Thoracic aorta (tissue), 2 donors: ENCODE data around the gene PPP3R1. TPM values are rescaled to one million over a fixed set of nuclear protein-coding genes. Genes with fewer than 3 reads are reported as not detected.

Experiments used
- ATAC-seq: fragments of 150-250 bp; one replicate; pipeline ENCODE4 v1.8.0; 2017; ENCODE audit warnings: low read depth; ENCODE audit not compliant: insufficient number of reproducible peaks, low FRiP score
- DNase-seq: peaks from one replicate; pipeline ENCODE4 v3.0.0-alpha.2; 2020; ENCODE audit warnings: low spot score
- H3K27ac ChIP-seq, 2 donors: fragments of 200-600 bp; sonication (generic); 1 replicate in 1 of 2; 2 replicates in 1 of 2; pipeline ENCODE4 v1.5.1; 2016; ENCODE audit warnings: mild to moderate bottlenecking in 2 of 2, moderate library complexity in 2 of 2
- H3K27me3 ChIP-seq: fragments of 200-600 bp; sonication (generic); replicated peaks from 2 replicates; pipeline ENCODE4 v1.6.0; 2016; ENCODE audit warnings: mild to moderate bottlenecking; ENCODE audit not compliant: insufficient read depth
- H3K36me3 ChIP-seq: fragments of 200-600 bp; sonication (generic); one replicate; pipeline ENCODE4 v1.5.1; 2016
- H3K4me1 ChIP-seq, 2 donors: fragments of 200-600 bp; sonication (generic); 1 replicate in 1 of 2; 2 replicates in 1 of 2; pipeline versions ENCODE4 v1.5.1 to v1.6.0; 2016; ENCODE audit warnings: low read depth in 2 of 2, mild to moderate bottlenecking in 1 of 2; ENCODE audit not compliant: control insufficient read depth in 1 of 2
- H3K4me3 ChIP-seq: fragments of 200-600 bp; sonication (generic); 2 replicates; pipeline ENCODE4 v1.5.1; 2016; ENCODE audit warnings: mild to moderate bottlenecking
- H3K9me3 ChIP-seq: fragments of 200-600 bp; sonication (generic); 2 replicates; pipeline ENCODE4 v1.5.1; 2016
- total RNA-seq, 2 donors: library from RNA; depleted of rRNA; stranded (reverse); fragments of >200 nt; gene quantifications; one replicate each; pipeline versions ENCODE4 v1.1.0 to v1.2.3, GENCODE V29; 2016
- TF ChIP-seq, protein P1 (sequence below): fragments of 200-600 bp; sonication (generic); IDR thresholded peaks from one replicate; pipeline ENCODE4 v1.5.1; 2019; ENCODE audit warnings: antibody characterized with exemption

The PPP3R1 gene
- total RNA-seq, 2 donors from 2014 or later: 27.1 to 39.3 TPM

DNA sequence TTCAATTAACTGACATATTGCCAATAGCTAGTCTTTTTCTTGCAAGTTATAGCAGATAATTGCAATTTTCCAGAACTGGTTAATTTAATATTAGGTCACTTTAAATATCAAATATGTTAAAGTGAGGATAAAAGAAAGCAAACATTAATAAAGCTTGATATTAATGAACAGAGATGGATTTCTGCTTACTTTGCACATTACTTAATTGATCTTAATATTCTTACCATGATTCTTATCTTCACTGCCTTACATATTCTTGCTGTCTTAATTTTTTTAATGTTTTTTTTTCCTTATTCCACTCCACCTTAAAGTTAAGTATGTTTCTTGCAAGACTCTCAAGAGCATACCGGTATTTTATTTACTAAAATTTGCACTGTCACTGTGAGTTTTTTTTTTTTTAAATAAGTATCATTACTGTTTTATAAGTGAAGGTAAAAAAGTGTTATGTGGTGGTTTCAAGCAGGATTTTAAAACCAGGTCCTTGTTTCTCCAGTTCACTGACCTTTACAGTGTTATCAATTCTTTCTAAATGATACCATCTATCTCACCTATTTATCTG, 33.9 kb downstream of the PPP3R1 start:
- Histone ChIP-seq H3K9me3 (no peaks in the 10 kb centered on the region), H3K4me3 (no peak overlapping the region), H3K4me1 (peaks cover 25 to 36% of the 10 kb centered on the region in 2 donors), H3K36me3 (no peaks in the 10 kb centered on the region), H3K27me3 (no peaks in the 10 kb centered on the region), H3K27ac (no peak overlapping the region)
- no peak for ATAC-seq
- no peak for DNase-seq
- TF ChIP-seq, protein P1, sequence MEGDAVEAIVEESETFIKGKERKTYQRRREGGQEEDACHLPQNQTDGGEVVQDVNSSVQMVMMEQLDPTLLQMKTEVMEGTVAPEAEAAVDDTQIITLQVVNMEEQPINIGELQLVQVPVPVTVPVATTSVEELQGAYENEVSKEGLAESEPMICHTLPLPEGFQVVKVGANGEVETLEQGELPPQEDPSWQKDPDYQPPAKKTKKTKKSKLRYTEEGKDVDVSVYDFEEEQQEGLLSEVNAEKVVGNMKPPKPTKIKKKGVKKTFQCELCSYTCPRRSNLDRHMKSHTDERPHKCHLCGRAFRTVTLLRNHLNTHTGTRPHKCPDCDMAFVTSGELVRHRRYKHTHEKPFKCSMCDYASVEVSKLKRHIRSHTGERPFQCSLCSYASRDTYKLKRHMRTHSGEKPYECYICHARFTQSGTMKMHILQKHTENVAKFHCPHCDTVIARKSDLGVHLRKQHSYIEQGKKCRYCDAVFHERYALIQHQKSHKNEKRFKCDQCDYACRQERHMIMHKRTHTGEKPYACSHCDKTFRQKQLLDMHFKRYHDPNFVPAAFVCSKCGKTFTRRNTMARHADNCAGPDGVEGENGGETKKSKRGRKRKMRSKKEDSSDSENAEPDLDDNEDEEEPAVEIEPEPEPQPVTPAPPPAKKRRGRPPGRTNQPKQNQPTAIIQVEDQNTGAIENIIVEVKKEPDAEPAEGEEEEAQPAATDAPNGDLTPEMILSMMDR: no peak

DNA sequence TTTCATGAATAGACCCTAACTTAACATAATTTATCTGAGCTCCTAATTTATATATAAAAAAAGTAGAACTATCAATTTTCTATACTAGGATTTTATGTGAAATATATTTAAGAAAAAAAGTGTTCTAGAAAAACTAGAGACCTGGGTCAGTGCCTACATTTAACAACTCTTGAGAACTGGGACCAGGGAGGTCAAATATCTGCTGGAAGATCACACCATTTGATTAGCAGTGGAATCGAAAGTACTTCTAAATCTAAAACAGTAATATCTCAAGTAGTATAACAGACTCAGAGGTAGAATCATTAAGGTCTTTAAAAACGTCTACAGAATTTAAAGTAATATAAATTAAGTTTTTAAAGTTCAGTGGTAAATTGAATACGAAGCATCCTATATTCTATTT, 34.6 kb downstream of the PPP3R1 start:
- H3K27ac ChIP-seq: no peak overlapping the region
- no peaks in the 10 kb centered on the region for H3K27me3 ChIP-seq
- TF ChIP-seq, protein P1: no peak
- DNase-seq: no peak
- peaks cover 25 to 29% of the 10 kb centered on the region in 2 donors for H3K4me1 ChIP-seq
- H3K36me3 ChIP-seq: no peaks in the 10 kb centered on the region
- H3K9me3 ChIP-seq: no peaks in the 10 kb centered on the region
- ATAC-seq: no peak
- no peak overlapping the region for H3K4me3 ChIP-seq

GRCh38 chr2:68216454-68217310, 35.6 kb downstream of the PPP3R1 start:
- DNase-seq (no peak), ATAC-seq (no peak)

DNA sequence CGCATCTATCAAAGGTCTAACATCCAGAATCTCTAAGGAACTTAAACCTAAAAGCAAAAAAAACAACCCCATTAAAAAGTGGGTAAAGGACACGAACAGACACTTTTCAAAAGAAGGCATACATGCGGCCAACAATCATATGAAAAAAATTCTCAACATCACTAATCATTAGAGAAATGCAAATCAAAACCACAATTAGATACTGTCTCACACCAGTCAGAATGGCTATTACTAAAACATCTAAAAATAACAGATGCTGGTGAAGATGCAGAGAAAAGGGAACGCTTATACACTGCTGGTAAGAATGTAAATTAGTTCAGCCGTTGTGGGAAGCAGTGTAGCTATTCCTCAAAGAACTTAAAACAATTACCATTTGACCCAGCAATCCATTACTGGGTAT, 38.0 kb downstream of the PPP3R1 start:
- Histone ChIP-seq H3K4me3 (no peak overlapping the region), H3K27ac (no peak overlapping the region), H3K9me3 (no peaks in the 10 kb centered on the region), H3K4me1 (peaks cover 16 to 20% of the 10 kb centered on the region in 2 donors), H3K27me3 (no peaks in the 10 kb centered on the region), H3K36me3 (no peaks in the 10 kb centered on the region)
- TF ChIP-seq, protein P1: no peak
- ATAC-seq: no peak
- no peak for DNase-seq

More at GRCh38 chr2:68216454-68217310, 35.6 kb downstream of the PPP3R1 start:
- Histone ChIP-seq H3K36me3 (no peaks in the 10 kb centered on the region), H3K4me1 (peaks cover 22 to 23% of the 10 kb centered on the region in 2 donors), H3K27ac (no peak overlapping the region), H3K27me3 (no peaks in the 10 kb centered on the region), H3K4me3 (no peak overlapping the region), H3K9me3 (no peaks in the 10 kb centered on the region)
- TF ChIP-seq, protein P1: no peak

- no peaks in the 10 kb centered on the region for H3K36me3 ChIP-seq
- no peaks in the 10 kb centered on the region for H3K27me3 ChIP-seq
- no peak overlapping the region for H3K27ac ChIP-seq
- no peak for ATAC-seq
- DNase-seq: no peak
- peaks cover 16% of the 10 kb centered on the region in 2 donors for H3K4me1 ChIP-seq
- TF ChIP-seq, protein P1: no peak
- no peak overlapping the region for H3K4me3 ChIP-seq
- H3K9me3 ChIP-seq: no peaks in the 10 kb centered on the region
Measured at GRCh38 chr2:68206793-68207192, 45.5 kb downstream of the PPP3R1 start.
